B cell (primary cell): ENCODE measurements around the gene CES4A. TPM values are rescaled to one million over a fixed set of nuclear protein-coding genes. Genes with fewer than 3 reads are reported as not detected.
A peak's percentile ranks its signal among the peaks of the same experiment; 100 is the strongest.

Experiments
- ATAC-seq: fragments of 200-7000 bp; cut with Tn5 transposase; one replicate; pipeline ENCODE4 v1.10.0; 2021; ENCODE audit warnings: low read depth, mild to moderate bottlenecking, moderate number of reproducible peaks, moderate library complexity
- CTCF ChIA-PET: fragments of 350-600 bp; sonication (Branson Sonifier 250); formaldehyde crosslinking; loops from one replicate; lab custom pipeline; 2021; ENCODE audit warnings: antibody characterized with exemption, inconsistent platforms; lab: Charles Lee
- POLR2A ChIA-PET: fragments of 350-600 bp; sonication (Branson Sonifier 250); formaldehyde crosslinking; loops from one replicate; lab custom pipeline; 2021; ENCODE audit warnings: antibody characterized with exemption; lab: Charles Lee
- DNase-seq: peaks from one replicate; pipeline ENCODE4 v3.0.0; 2013
- H2AFZ ChIP-seq: 2 replicates; pipeline ENCODE4 v1.6.1; 2012; ENCODE audit warnings: mild to moderate bottlenecking, low read depth, low read length; ENCODE audit not compliant: insufficient read depth, poor library complexity, severe bottlenecking
- H3K27ac ChIP-seq, 2 donors: 1 replicate in 1 of 2; 2 replicates in 1 of 2; pipeline ENCODE4 v1.5.1; 2012 to 2013; ENCODE audit warnings: low read length in 2 of 2, mild to moderate bottlenecking in 2 of 2, moderate library complexity in 1 of 2
- H3K27me3 ChIP-seq, 4 experiments: fragments of 200-600 bp in 1 of 4; sonication (generic) in 1 of 4; replicated peaks in 1 of 4; 1 replicate in 2 of 4; 2 replicates in 2 of 4; pipeline versions ENCODE4 v1.6.1 to v1.7.0; 2013 to 2016; ENCODE audit warnings: low read length in 3 of 4, mild to moderate bottlenecking in 2 of 4, mixed read lengths in 1 of 4, moderate library complexity in 1 of 4; ENCODE audit not compliant: insufficient read depth in 4 of 4, control insufficient read depth in 3 of 4; ENCODE audit errors: control extremely low read depth in 1 of 4
- H3K36me3 ChIP-seq, 2 experiments: replicated peaks in 1 of 2; 1 replicate in 1 of 2; 2 replicates in 1 of 2; pipeline versions ENCODE4 v1.6.1 to v1.7.1; 2013; ENCODE audit warnings: low read length in 1 of 2; ENCODE audit not compliant: insufficient read depth in 2 of 2, control insufficient read depth in 1 of 2; ENCODE audit errors: control extremely low read depth in 1 of 2, extremely low read depth in 1 of 2
- H3K4me1 ChIP-seq, 2 donors: fragments of 200-600 bp in 1 of 2; sonication (generic) in 1 of 2; 1 replicate in 1 of 2; 2 replicates in 1 of 2; pipeline versions ENCODE4 v1.5.1 to v1.6.1; 2013 to 2017; ENCODE audit warnings: low read length in 2 of 2; ENCODE audit not compliant: control insufficient read depth in 2 of 2, insufficient read depth in 2 of 2
- H3K4me2 ChIP-seq: replicated peaks from 2 replicates; pipeline ENCODE3; 2012; ENCODE audit warnings: mild to moderate bottlenecking, low read depth, low read length; ENCODE audit not compliant: poor library complexity, severe bottlenecking
- H3K4me3 ChIP-seq, 5 experiments: fragments of 200-600 bp in 1 of 5; sonication (generic) in 1 of 5; 1 replicate in 3 of 5; 2 replicates in 2 of 5; pipeline versions ENCODE4 v1.5.1 to v1.7.0; 2011 to 2016; ENCODE audit warnings: low read length in 4 of 5, mild to moderate bottlenecking in 4 of 5, low read depth in 2 of 5, control low read depth in 1 of 5, moderate library complexity in 1 of 5; ENCODE audit not compliant: insufficient read depth in 1 of 5; ENCODE audit errors: control extremely low read depth in 1 of 5, extremely low read depth in 1 of 5
- H3K79me2 ChIP-seq: fragments of 200-600 bp; sonication (generic); one replicate; pipeline ENCODE4 v1.6.0; 2016; ENCODE audit warnings: low read length; ENCODE audit not compliant: control insufficient read depth, insufficient read depth
- H3K9ac ChIP-seq: fragments of 200-600 bp; sonication (generic); 2 replicates; pipeline ENCODE4 v1.6.1; 2017; ENCODE audit warnings: mild to moderate bottlenecking, low read length, moderate library complexity
- H3K9me3 ChIP-seq, 3 donors: one replicate each; pipeline versions ENCODE4 v1.6.1 to v1.7.1; 2013; ENCODE audit warnings: low read length in 2 of 3; ENCODE audit not compliant: control insufficient read depth in 2 of 3, insufficient read depth in 1 of 3; ENCODE audit errors: control extremely low read depth in 1 of 3
- H4K20me1 ChIP-seq: 2 replicates; pipeline ENCODE4 v1.6.0; 2012; ENCODE audit warnings: mild to moderate bottlenecking, low read length; ENCODE audit not compliant: insufficient read depth, control insufficient read depth, poor library complexity, severe bottlenecking
- H3K27ac Mint-ChIP-seq: one replicate; pipeline ENCODE4 v1.8.0; 2021; ENCODE audit warnings: mixed read lengths
- H3K27me3 Mint-ChIP-seq: one replicate; pipeline ENCODE4 v1.8.0; 2021; ENCODE audit warnings: mixed read lengths
- H3K4me1 Mint-ChIP-seq: one replicate; pipeline ENCODE4 v1.8.0; 2021; ENCODE audit warnings: mixed read lengths
- H3K4me3 Mint-ChIP-seq: one replicate; pipeline ENCODE4 v1.8.0; 2021; ENCODE audit warnings: mixed read lengths
- H3K9me3 Mint-ChIP-seq: one replicate; pipeline ENCODE4 v1.8.0; 2022; ENCODE audit warnings: mixed read lengths; ENCODE audit not compliant: insufficient read depth
- EZH2 ChIP-seq: IDR thresholded peaks from 2 replicates; pipeline ENCODE4 v1.6.1; 2012; ENCODE audit warnings: borderline replicate concordance, low read depth, mild to moderate bottlenecking, moderate library complexity, low read length; ENCODE audit not compliant: insufficient read depth, poor library complexity, severe bottlenecking
- WGBS: methylation state at CpG from one replicate; pipeline ENCODE4 v1.1.5; 2013; ENCODE audit warnings: missing lambda C conversion rate; ENCODE audit not compliant: insufficient coverage; 5-methylcytosine and 5-hydroxymethylcytosine counted together
- intact Hi-C: fragments of 100-400 bp; cut with micrococcal nuclease; formaldehyde crosslinking; loops from one replicate; pipeline ENCODE4 v1.10.0; 2022
- polyA plus RNA-seq: library from polyadenylated mRNA; depleted of rRNA; stranded (reverse); fragments of >200 nt; gene quantifications from 2 replicates; pipeline ENCODE4 v1.2.3, GENCODE V29; 2012
- total RNA-seq, 2 donors: library from RNA; stranded (reverse); fragments of 120-200 nt in 1 of 2; gene quantifications; 1 replicate in 1 of 2; 2 replicates in 1 of 2; pipeline versions ENCODE4 v1.2.3 to v1.2.4, GENCODE V29; 2013 to 2022
- TF ChIP-seq, protein P1 (sequence below): fragments of 200-600 bp; IDR thresholded peaks from one replicate; pipeline ENCODE4 v1.8.0; 2022; ENCODE audit warnings: antibody characterized with exemption, mild to moderate bottlenecking

The CES4A gene
- total and polyA plus RNA-seq, 2 donors (not counting 1 experiment from before 2014, with no cell fraction given): 8.4 to 17.3 TPM

DNA sequence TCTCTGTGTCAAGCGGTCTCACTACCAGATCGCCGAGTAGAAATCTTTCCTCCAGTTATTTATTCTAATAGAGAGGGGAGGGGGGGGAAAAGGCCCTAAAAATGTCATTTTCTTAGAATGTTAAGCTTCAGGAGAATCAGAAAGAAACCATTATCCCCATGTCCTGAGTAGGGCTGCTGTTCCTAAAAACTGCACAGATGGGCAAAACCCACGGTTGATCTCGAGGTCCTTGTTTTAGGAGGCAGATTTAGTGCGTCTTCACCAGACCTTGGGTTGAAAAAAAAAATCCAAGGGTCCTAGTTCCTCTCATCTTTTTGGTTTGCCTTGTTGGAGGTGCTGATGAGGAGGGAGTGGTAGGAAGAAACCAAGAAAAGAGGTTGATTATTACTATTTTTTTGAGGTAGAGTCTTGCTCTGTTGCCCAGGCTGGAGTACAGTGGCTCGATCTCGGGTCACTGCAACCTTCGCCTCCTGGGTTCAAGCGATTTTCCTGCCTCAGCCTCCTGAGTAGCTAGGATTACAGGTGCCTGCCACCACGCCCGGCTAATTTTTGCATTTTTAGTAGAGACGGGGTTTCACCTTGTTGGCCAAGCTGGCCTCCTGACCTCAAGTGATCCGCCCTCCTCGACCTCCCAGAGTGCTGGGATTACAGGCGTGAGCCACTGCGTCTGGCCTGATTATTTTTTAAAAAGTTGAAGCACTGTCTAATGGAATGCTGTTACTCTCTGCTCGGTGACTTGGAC, 42.0 kb downstream of the CES4A start:
- Mint-ChIP-seq H3K27ac (peak overlapping the region; percentile 92), H3K27me3 (no peaks in the 10 kb centered on the region), H3K4me1 (peaks cover 51% of the 10 kb centered on the region), H3K9me3 (no peaks in the 10 kb centered on the region), H3K4me3 (peak overlapping the region; percentile 94)
- Histone ChIP-seq H3K36me3 (peaks cover 0 to 13% of the 10 kb centered on the region in 2 experiments), H3K27me3 (no peaks in the 10 kb centered on the region), H2AFZ (peak overlapping the region; percentile 90), H3K9me3 (peaks cover 0 to 4% (median 0%) of the 10 kb centered on the region in 3 donors), H3K4me3 (peak overlapping the region; percentile 60 to 82 (median 76)), H3K9ac (peak overlapping the region; percentile 88), H4K20me1 (peaks cover 43% of the 10 kb centered on the region), H3K4me1 (peaks cover 20 to 26% of the 10 kb centered on the region in 2 donors), H3K4me2 (peak overlapping the region; percentile 89), H3K79me2 (peaks cover 57% of the 10 kb centered on the region), H3K27ac (peak overlapping the region; percentile 64 to 90)
- TF ChIP-seq EZH2: no peak
- TF ChIP-seq, protein P1, sequence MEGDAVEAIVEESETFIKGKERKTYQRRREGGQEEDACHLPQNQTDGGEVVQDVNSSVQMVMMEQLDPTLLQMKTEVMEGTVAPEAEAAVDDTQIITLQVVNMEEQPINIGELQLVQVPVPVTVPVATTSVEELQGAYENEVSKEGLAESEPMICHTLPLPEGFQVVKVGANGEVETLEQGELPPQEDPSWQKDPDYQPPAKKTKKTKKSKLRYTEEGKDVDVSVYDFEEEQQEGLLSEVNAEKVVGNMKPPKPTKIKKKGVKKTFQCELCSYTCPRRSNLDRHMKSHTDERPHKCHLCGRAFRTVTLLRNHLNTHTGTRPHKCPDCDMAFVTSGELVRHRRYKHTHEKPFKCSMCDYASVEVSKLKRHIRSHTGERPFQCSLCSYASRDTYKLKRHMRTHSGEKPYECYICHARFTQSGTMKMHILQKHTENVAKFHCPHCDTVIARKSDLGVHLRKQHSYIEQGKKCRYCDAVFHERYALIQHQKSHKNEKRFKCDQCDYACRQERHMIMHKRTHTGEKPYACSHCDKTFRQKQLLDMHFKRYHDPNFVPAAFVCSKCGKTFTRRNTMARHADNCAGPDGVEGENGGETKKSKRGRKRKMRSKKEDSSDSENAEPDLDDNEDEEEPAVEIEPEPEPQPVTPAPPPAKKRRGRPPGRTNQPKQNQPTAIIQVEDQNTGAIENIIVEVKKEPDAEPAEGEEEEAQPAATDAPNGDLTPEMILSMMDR: no peak
- intact Hi-C loops: no loop called here
- no peak for DNase-seq
- ChIA-PET CTCF (interaction anchor here (0.8 to 1.5 kb wide), 5 partner anchors 9 to 125 kb away, joined by 3 to 7 read pairs (median 5); no protein-coding TSS in a partner anchor), POLR2A (interaction anchor here (0.6 kb wide), 1 partner anchor 532 kb away, joined by 3 read pairs; the partner anchor contains the start of gene CTCF)
- ATAC-seq: no peak
- 35% methylated on average over 6 of the region's 18 CpGs for WGBS

GRCh38 chr16:67034487-67034886, 46.1 kb downstream of the CES4A start:
- Histone ChIP-seq H3K27me3 (no peaks in the 10 kb centered on the region), H3K9me3 (peaks cover 0 to 4% (median 0%) of the 10 kb centered on the region in 3 donors), H3K4me3 (no peak overlapping the region), H3K4me2 (no peak overlapping the region), H3K79me2 (peaks cover 97% of the 10 kb centered on the region), H3K9ac (no peak overlapping the region), H4K20me1 (peaks cover 80% of the 10 kb centered on the region), H3K4me1 (peaks cover 18 to 20% of the 10 kb centered on the region in 2 donors), H3K36me3 (peaks cover 0 to 20% of the 10 kb centered on the region in 2 experiments), H2AFZ (no peak overlapping the region), H3K27ac (peak overlapping the region in 1 of 2 donors; percentile 1)
- Mint-ChIP-seq H3K27ac (no peak overlapping the region), H3K4me1 (peaks cover 51% of the 10 kb centered on the region), H3K27me3 (no peaks in the 10 kb centered on the region), H3K9me3 (no peaks in the 10 kb centered on the region), H3K4me3 (peak overlapping the region; percentile 2)
- intact Hi-C loops: no loop called here
- CTCF ChIA-PET: interaction anchor here (1.3 kb wide), 1 partner anchor 9 kb away, joined by 4 read pairs; no protein-coding TSS in a partner anchor
- DNase-seq (no peak), ATAC-seq (no peak)
- WGBS: 50% methylated on average over 1 of the region's 4 CpGs
- no peak for TF ChIP-seq EZH2
- TF ChIP-seq, protein P1: no peak
- POLR2A ChIA-PET: interaction anchor here (0.6 kb wide), 1 partner anchor 19 kb away, joined by 4 read pairs; no protein-coding TSS in a partner anchor
